CD4-positive, alpha-beta T cell treated with Interleukin-21 for 1 hour (primary cell): ENCODE results near the gene UBAC1.
"Not testable (repeated sequence)": the region's sequence is repeated elsewhere in the genome, so short reads cannot be mapped to it uniquely, and the experiment has no call there.

ENCODE experiments used
- DNase-seq: peaks from one replicate; pipeline ENCODE4 v3.0.0-alpha.2; 2020

UBAC1 gene

DNA sequence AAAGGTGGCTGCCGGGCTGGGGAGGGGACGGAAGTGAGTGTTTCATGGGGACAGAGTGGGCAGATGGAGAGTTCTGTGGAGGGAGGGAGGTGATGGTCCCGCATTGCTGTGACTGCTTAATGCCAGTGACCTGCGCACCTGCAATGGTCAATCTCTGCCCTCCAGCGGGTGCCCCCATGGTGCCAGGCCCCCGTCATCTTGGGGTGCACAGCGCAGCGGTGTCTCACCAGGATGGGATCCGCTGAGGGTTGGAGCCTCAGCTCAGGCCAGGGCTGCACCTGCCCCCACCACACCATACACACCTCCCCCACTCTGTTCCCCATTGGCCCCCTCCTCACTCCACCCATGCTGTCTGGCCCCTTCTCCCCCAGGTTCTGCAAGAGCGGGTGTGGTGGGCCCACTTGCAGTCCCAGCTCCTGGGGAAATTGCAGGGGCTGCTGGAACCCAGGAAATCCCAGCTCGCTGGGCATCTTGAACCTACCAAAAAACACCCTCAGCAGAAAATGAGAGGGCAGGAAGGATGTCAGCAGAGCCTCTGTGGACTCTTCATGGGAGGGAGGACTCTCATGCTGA is 41.8 kb downstream of the UBAC1 start:
- DNase-seq, result no peak

GRCh38 chr9:135916227-135916626 is 44.9 kb downstream of the UBAC1 start:
- DNase-seq, result not testable (repeated sequence)

DNA sequence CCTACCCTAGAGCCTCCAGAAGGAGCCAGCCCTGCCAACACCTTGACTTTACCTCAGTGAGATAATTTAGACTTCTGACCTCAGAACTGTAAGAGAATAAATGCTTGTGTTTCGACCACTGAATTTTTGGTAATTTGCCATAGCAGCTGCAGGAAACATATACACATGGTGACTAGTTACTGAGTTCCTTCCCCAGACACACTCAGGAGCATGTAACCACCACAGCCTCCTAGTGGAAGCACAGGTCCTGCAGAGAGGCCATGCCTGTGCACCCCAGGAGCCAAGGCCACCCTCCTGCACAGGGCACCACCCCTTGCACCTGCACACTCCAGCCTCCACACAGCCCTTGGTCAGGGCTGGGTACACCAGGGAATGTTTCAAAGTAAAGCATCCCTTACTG is 46.3 kb downstream of the UBAC1 start:
- DNase-seq, result no peak

GRCh38 chr9:135911233-135911632 is 49.9 kb downstream of the UBAC1 start:
- DNase-seq, result not testable (repeated sequence)

- no peak for DNase-seq
These were observed 50.4 kb downstream of the UBAC1 start for GRCh38 chr9:135910757-135911156.

- DNase-seq, result no peak
These were observed 51.0 kb downstream of the UBAC1 start for GRCh38 chr9:135910216-135910615.

- DNase-seq, result no peak
These were observed 51.8 kb downstream of the UBAC1 start for GRCh38 chr9:135909371-135909770.

GRCh38 chr9:135908754-135909204 is 52.4 kb downstream of the UBAC1 start:
- no peak for DNase-seq

DNA sequence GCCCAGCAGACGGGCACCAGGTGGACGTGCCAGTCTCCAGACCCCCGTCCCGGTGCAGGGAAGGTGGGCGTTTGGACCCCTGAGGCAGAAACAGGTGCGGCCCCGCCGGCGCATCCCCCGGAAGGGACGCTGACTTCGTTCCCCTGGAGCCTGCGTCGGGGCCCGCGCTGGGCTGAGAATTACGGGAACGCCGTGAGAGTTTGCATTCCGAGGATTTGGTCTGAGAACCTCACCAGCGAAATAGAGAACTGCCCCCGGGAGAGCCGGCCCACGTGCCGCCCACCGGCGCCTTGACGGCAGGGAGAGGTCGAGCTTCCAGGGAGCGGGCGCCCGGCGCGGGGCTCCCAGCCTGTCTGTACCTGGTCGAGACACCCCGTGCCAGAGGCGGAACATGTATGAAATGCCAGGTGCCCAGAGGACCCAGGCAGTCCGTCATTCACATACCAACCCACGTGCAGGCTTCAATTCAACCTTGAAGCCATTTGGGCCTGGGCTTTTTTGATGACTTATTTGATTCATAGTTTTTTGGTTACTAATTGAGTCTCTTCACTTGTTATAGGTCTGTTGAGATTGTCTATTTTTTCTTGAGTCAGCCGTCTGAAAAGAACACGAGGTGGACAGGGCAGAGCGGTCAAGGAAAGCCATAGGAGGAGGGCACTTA is 53.0 kb downstream of the UBAC1 start:
- no peak for DNase-seq

DNA sequence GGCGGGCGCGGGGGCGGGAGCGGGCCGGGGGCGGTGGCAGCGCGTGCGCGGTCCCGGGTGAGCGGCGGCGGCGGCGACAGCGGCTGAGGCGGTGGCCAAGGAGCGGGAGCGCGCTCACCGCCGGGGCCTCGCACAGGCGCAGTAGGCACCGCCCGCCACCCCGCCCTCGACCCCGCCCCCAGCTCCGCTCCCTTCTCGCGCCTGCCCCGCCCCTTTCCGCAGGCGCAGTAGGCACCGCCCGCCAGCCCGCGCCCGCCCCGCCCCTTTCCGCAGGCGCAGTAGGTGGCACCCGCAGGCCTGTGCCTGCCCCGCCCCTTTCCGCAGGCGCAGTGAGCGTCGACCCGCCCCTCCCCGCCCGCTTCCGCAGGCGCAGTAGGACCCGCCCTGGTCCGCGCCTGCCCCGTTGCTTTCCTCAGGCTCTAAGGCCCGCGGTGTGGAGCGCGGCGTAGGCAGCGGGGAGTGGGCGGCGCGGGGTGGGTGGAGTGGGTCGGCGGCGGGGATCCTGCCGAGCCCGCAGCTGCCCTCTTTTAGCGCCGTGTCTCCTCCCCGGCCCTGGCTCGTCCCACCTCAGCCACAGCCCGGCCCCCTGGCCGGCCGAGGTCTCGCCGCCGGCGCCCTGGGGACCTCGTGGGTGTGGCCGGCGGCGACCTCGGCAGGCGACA is 53.6 kb downstream of the UBAC1 start, which contains the start of gene CAMSAP1:
CAMSAP1 (minus strand) TSS at position 116 of the 662 bp plus-strand sequence. CDS start 387 bp downstream, outside the sequence.
- DNase-seq, result peak; percentile 95

GRCh38 chr9:135907006-135907430 is 54.2 kb downstream of the UBAC1 start:
- no peak for DNase-seq

GRCh38 chr9:135906291-135907005 is 54.7 kb downstream of the UBAC1 start:
- no peak for DNase-seq

- peak; percentile 26 for DNase-seq
These were observed 55.6 kb downstream of the UBAC1 start for GRCh38 chr9:135905380-135906258.

DNA sequence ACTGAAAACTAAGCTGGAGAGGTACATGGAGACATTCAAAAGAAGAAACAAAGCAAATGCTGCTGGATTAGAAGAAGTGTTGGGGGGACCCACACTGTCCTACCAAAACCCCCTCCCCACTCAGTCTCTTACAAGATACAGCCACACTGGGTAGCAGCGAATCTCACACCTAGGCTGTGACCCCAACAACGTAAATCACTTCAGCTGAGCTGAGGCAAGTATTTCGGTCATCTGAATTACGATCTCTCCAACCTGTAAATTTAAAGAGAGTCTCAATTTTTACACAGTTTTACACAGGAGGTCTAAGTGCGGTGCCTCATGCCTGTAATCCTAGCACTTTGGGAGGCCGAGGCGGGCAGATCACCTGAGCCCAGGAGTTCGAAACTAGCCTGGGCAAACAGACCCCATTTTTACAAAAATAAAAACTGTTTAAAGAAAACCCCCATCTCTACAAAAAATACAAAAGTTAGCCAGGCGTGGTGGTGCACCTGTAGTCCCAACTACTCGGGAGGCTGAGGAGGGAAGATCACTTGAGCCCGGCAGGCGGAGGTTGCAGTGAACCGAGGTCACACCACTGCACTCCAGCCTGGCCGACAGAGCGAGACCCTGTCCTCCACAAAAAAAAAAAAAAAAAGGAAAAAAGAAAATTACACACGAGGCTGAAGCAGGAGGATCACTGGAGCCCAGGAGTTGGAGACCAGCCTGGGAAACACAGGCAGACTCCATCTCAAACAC is 57.2 kb downstream of the UBAC1 start:
- DNase-seq, result no peak

DNA sequence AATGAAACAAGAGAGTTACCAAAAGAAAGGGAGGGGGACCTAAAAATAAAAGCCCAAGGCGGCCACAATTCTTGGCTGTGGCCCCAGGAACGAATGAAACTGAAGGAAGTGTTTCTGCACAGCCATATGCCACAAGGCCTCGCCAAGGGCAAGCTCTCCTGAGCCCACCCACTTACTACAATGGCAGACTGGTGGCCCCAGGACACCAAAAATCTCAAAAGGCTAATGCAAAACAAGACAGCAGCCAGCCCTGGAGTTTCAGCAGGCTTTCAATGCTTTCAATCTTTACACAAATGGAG is 57.9 kb downstream of the UBAC1 start:
- DNase-seq, result no peak

GRCh38 chr9:135902655-135903357 is 58.4 kb downstream of the UBAC1 start:
- DNase-seq, result no peak

DNA sequence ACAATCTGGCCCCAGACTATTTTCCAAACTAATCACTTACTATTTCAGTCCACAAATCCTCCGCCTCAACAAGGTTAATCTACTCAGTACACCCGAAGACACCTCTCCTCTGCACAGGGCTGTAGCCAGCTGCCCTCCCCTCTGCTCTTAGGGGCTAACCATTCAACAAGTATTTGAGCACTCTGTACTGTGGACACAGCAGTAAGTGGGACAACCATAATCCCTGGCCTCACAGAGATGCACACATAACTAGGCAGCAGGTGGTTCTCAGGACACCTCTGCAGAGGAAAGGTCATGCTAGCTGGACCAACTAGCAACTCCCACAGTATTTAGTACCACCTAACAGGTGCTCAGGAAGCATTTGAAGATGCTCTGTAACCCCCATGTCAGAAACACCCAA is 59.3 kb downstream of the UBAC1 start:
- DNase-seq, result no peak

DNA sequence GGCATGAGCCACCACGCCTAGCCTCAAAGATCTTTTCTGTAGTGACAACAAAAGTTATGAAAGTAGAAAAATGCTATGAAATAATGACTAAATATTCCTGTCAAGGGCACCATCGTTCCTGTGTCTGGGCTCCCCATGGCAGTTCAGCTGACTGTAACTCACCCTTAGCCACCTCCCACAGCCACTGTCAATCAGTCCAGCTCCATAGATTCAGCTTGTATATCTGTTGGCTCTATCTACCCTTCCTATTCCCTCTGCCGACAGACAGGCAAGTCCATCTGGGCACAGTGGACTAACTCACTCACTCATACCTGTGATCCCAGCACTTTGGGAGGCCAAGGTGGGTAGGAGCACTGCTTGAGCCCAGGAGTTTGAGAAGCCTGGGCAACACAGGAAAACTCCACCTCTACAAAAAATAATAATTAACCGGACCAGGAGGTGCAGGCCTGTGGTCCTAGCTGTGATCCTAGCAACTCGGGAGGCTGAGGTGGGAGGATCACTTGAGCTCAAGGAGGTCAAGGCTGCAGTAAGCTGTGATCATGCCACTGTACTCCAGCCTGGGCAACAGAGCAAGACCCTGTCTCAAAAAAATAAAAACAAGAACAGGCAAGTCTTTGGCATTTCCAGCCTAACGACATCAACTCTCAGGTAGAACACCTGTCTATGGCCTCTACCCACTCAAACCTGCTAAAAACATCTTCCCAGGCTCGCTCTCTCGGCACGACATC is 60.0 kb downstream of the UBAC1 start:
- DNase-seq, result no peak

DNA sequence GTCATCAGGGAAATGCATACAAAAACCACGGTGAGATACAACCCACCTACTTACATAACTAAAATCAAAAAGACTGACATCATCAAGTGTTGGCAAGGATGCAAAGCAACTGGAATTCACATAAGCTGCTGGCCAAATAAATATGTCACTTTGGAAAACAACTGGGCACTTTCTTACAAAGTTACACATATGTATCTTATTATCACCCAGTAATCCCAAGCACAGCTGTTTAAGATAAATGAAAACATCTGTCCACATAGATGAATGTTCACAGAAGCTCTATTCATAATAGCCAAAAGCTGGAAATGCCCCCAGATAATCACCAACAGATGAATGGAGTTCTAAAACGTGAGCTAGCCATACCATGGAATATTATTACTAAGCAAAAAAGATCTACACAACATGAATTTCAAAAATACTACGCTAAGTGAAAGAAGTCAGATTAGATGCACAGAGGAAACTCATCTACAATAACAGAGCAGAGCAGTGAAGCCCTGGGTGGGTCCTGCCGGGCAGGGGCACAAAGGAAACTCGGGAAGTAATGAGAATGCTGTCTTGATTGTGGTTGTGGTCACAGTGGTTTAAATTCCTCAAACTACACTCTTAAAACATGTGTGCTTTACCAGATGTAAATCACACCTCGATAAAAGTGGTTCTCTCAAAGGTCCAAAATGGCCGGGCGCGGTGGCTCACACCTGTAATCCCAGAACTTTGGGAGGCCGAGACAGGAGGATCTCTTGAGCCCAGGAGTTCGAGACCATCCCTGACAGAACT is 62.4 kb downstream of the UBAC1 start:
- DNase-seq, result no peak

DNA sequence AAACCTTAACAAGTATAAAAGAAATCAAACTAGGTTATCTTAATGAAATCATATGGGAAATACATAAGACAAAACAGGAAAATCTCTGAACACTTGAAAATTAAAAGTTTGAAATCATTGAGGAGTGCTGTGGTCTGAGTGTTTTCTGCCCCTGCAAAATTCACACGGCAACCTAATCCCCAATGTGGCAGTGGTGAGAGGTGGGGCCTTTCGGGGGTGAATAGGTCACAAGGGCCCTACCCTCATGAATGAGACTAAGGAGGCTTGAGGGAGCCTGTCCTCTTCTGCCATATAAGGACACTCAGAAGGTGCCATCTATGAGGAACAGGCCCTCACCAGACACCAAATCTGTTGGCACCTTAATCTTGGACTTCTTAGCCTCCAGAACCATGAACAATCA is 64.5 kb downstream of the UBAC1 start:
- no peak for DNase-seq
